Common myeloid progenitor, CD34-positive (primary cell): ENCODE data around the gene SDF2. TPM values are rescaled to one million over a fixed set of nuclear protein-coding genes. Genes with fewer than 3 reads are reported as not detected.

Experiments
- CTCF ChIA-PET: fragments of 350-600 bp; sonication (Branson Sonifier 250); formaldehyde crosslinking; loops from one replicate; lab custom pipeline; 2021; ENCODE audit warnings: antibody characterized with exemption; lab: Charles Lee
- POLR2A ChIA-PET: fragments of 350-600 bp; sonication (Branson Sonifier 250); formaldehyde crosslinking; loops from one replicate; lab custom pipeline; 2021; ENCODE audit warnings: antibody characterized with exemption; lab: Charles Lee
- DNase-seq, 3 donors: peaks; one replicate each; pipeline versions ENCODE4 v3.0.0 to v3.0.0-alpha.2; 2013
- H3K27ac ChIP-seq, 2 experiments: 1 replicate in 1 of 2; 2 replicates in 1 of 2; pipeline ENCODE4 v1.7.0; 2013; ENCODE audit warnings: inconsistent platforms in 2 of 2, low read length in 2 of 2, mild to moderate bottlenecking in 2 of 2, low read depth in 1 of 2, moderate library complexity in 1 of 2; ENCODE audit not compliant: severe bottlenecking in 2 of 2, insufficient read depth in 1 of 2, poor library complexity in 1 of 2
- H3K27me3 ChIP-seq, 5 experiments: replicated peaks in 2 of 5; 1 replicate in 3 of 5; 2 replicates in 2 of 5; pipeline versions ENCODE4 v1.6.1 to v1.7.0; 2013; ENCODE audit warnings: low read length in 4 of 5, mild to moderate bottlenecking in 2 of 5, moderate library complexity in 2 of 5, inconsistent platforms in 1 of 5; ENCODE audit not compliant: insufficient read depth in 5 of 5, control insufficient read depth in 4 of 5
- H3K36me3 ChIP-seq, 4 experiments: 1 replicate in 2 of 4; 2 replicates in 2 of 4; pipeline versions ENCODE4 v1.6.1 to v1.7.0; 2013; ENCODE audit warnings: low read length in 3 of 4, control low read depth in 1 of 4, mild to moderate bottlenecking in 1 of 4; ENCODE audit not compliant: control insufficient read depth in 4 of 4, insufficient read depth in 4 of 4
- H3K4me1 ChIP-seq, 4 experiments: 1 replicate in 3 of 4; 2 replicates in 1 of 4; pipeline versions ENCODE4 v1.6.1 to v1.7.1; 2013; ENCODE audit warnings: low read length in 3 of 4, mild to moderate bottlenecking in 3 of 4, control low read depth in 1 of 4, inconsistent platforms in 1 of 4, moderate library complexity in 1 of 4; ENCODE audit not compliant: control insufficient read depth in 4 of 4, insufficient read depth in 4 of 4; ENCODE audit errors: control extremely low read depth in 1 of 4
- H3K4me3 ChIP-seq, 7 experiments: 1 replicate in 4 of 7; 2 replicates in 3 of 7; pipeline versions ENCODE4 v1.5.1 to v1.7.0; 2013; ENCODE audit warnings: mild to moderate bottlenecking in 7 of 7, low read length in 6 of 7, moderate library complexity in 6 of 7, inconsistent platforms in 2 of 7, low read depth in 2 of 7, control low read depth in 1 of 7; ENCODE audit not compliant: insufficient read depth in 4 of 7, control insufficient read depth in 1 of 7; ENCODE audit errors: extremely low read depth in 1 of 7
- H3K9me3 ChIP-seq, 5 experiments: 1 replicate in 4 of 5; 2 replicates in 1 of 5; pipeline versions ENCODE4 v1.6.1 to v1.7.1; 2013; ENCODE audit warnings: low read length in 4 of 5, mild to moderate bottlenecking in 2 of 5, inconsistent platforms in 1 of 5, low read depth in 1 of 5, moderate library complexity in 1 of 5; ENCODE audit not compliant: control insufficient read depth in 4 of 5, insufficient read depth in 2 of 5; ENCODE audit errors: control extremely low read depth in 1 of 5
- WGBS: methylation state at CpG from one replicate; pipeline ENCODE4 v1.1.5; 2013; ENCODE audit not compliant: insufficient coverage; 5-methylcytosine and 5-hydroxymethylcytosine counted together
- polyA plus RNA-seq: library from polyadenylated mRNA; unstranded; fragments of 120-200 nt; gene quantifications from one replicate; pipeline ENCODE4 v1.2.1, GENCODE V29; 2013

Gene SDF2, protein sequence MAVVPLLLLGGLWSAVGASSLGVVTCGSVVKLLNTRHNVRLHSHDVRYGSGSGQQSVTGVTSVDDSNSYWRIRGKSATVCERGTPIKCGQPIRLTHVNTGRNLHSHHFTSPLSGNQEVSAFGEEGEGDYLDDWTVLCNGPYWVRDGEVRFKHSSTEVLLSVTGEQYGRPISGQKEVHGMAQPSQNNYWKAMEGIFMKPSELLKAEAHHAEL
- 41.8 TPM for polyA plus RNA-seq

GRCh38 chr17:28661635-28662526 is at the start of gene SDF2, which contains the start of gene SUPT6H:
TSS of gene SDF2 (minus strand) at chr17:28661906. CDS start at chr17:28661876, 30 bp downstream.
TSS of gene SUPT6H (plus strand) at chr17:28662205. CDS start at chr17:28673402, 11,197 bp downstream.
- H3K4me3 ChIP-seq, result peak within 1 kb of the TSS; percentile 90 to 100 (median 96)
- H3K27ac ChIP-seq, result peak within 1 kb of the TSS; percentile 99 to 100
- peak; percentile 94 to 97 (median 97) for DNase-seq
- ChIA-PET CTCF (interaction anchor here (0.7 to 4.5 kb wide), 11 partner anchors 11 to 92 kb away, joined by 3 to 41 read pairs (median 3); partner anchors contain the start of gene BLTP2), POLR2A (interaction anchor here (0.6 to 4.5 kb wide), 9 partner anchors 9 to 478 kb away, joined by 3 to 31 read pairs (median 5); partner anchors contain the start of genes BLTP2, PROCA1 and RPL23A)
- H3K27me3 ChIP-seq, result no peaks in the 10 kb centered on the region
- 0% methylated on average over 61 of the region's 66 CpGs for WGBS
- H3K9me3 ChIP-seq, result no peaks in the 10 kb centered on the region
- H3K36me3 ChIP-seq, result peaks cover 2 to 38% (median 10%) of the 10 kb centered on the region in 4 experiments
- H3K4me1 ChIP-seq, result peaks cover 7 to 23% (median 19%) of the 10 kb centered on the region in 4 experiments

- Histone ChIP-seq H3K27ac (peak overlapping the region in 1 of 2 experiments; percentile 85), H3K4me1 (peaks cover 0 to 29% (median 23%) of the 10 kb centered on the region in 4 experiments), H3K36me3 (peaks cover 2 to 27% (median 24%) of the 10 kb centered on the region in 4 experiments), H3K27me3 (no peaks in the 10 kb centered on the region), H3K4me3 (peak overlapping the region; percentile 51 to 83 (median 72)), H3K9me3 (no peaks in the 10 kb centered on the region)
- WGBS, result 0% methylated on average over 63 of the region's 74 CpGs
- peak; percentile 77 to 90 (median 87) for DNase-seq
- ChIA-PET CTCF (interaction anchor here (1.6 to 3.0 kb wide), 7 partner anchors 10 to 191 kb away, joined by 5 to 12 read pairs (median 7); no protein-coding TSS in a partner anchor), POLR2A (interaction anchor here (0.6 to 2.0 kb wide), 6 partner anchors 8 to 70 kb away, joined by 3 to 12 read pairs (median 3); partner anchors contain the start of genes RPL23A, SDF2 and SUPT6H)
Measured at GRCh38 chr17:28710861-28711722, 49.4 kb upstream of the SDF2 start.

GRCh38 chr17:28707339-28707720 is 45.6 kb upstream of the SDF2 start:
- H3K36me3 ChIP-seq, result peaks cover 7 to 30% (median 19%) of the 10 kb centered on the region in 4 experiments
- H3K4me1 ChIP-seq, result peaks cover 0 to 20% (median 17%) of the 10 kb centered on the region in 4 experiments
- ChIA-PET CTCF (interaction anchor here (0.9 to 1.6 kb wide), 2 partner anchors 32 to 45 kb away, joined by 3 read pairs; partner anchors contain the start of genes SDF2 and SUPT6H), POLR2A (no interaction called here)
- no peak overlapping the region for H3K27ac ChIP-seq
- no peak overlapping the region for H3K4me3 ChIP-seq
- H3K27me3 ChIP-seq, result no peaks in the 10 kb centered on the region
- 89% methylated on average over 1 of the region's 2 CpGs for WGBS
- H3K9me3 ChIP-seq, result no peaks in the 10 kb centered on the region
- DNase-seq, result no peak

- WGBS, result 88% methylated on average over 1 of the region's 7 CpGs
- no peaks in the 10 kb centered on the region for H3K27me3 ChIP-seq
- no peak overlapping the region for H3K4me3 ChIP-seq
- ChIA-PET POLR2A (no interaction called here), CTCF (interaction anchor here (1.6 kb wide), 1 partner anchor 31 kb away, joined by 3 read pairs; no protein-coding TSS in a partner anchor)
- H3K9me3 ChIP-seq, result no peaks in the 10 kb centered on the region
- H3K27ac ChIP-seq, result no peak overlapping the region
- peaks cover 7 to 36% (median 24%) of the 10 kb centered on the region in 4 experiments for H3K36me3 ChIP-seq
- peaks cover 0 to 14% (median 11%) of the 10 kb centered on the region in 4 experiments for H3K4me1 ChIP-seq
- DNase-seq, result no peak
Measured at GRCh38 chr17:28706471-28707338, 45.0 kb upstream of the SDF2 start.

GRCh38 chr17:28705728-28706334 is 44.1 kb upstream of the SDF2 start:
- peaks cover 11 to 45% (median 30%) of the 10 kb centered on the region in 4 experiments for H3K36me3 ChIP-seq
- peak overlapping the region in 1 of 7 experiments; percentile 0 for H3K4me3 ChIP-seq
- peaks cover 0 to 8% (median 6%) of the 10 kb centered on the region in 4 experiments for H3K4me1 ChIP-seq
- no peak overlapping the region for H3K27ac ChIP-seq
- CTCF ChIA-PET, result no interaction called here
- POLR2A ChIA-PET, result interaction anchor here (0.7 kb wide), 1 partner anchor 13 kb away, joined by 3 read pairs; no protein-coding TSS in a partner anchor
- WGBS, result 94% methylated on average over 8 of the region's 10 CpGs
- no peaks in the 10 kb centered on the region for H3K9me3 ChIP-seq
- DNase-seq, result no peak
- H3K27me3 ChIP-seq, result no peaks in the 10 kb centered on the region
